SU-DHL-6 (cell line): ENCODE measurements around the gene EPHB1.

Source experiments
- EZH2phosphoT487 ChIP-seq: fragments of 200-600 bp; sonication (generic), shearing (Covaris generic); conservative IDR thresholded peaks from 2 replicates; pipeline ENCODE4 v1.6.1; 2018; ENCODE audit warnings: mild to moderate bottlenecking, antibody characterized with exemption, low read length, moderate library complexity, mixed read lengths
- TF ChIP-seq, protein P1 (sequence below): fragments of 200-600 bp; sonication (generic); IDR thresholded peaks from one replicate; pipeline ENCODE4 v1.5.1; 2017; ENCODE audit warnings: antibody characterized with exemption, mild to moderate bottlenecking, low read length, moderate library complexity; ENCODE audit not compliant: insufficient read depth, poor library complexity, severe bottlenecking

DNA sequence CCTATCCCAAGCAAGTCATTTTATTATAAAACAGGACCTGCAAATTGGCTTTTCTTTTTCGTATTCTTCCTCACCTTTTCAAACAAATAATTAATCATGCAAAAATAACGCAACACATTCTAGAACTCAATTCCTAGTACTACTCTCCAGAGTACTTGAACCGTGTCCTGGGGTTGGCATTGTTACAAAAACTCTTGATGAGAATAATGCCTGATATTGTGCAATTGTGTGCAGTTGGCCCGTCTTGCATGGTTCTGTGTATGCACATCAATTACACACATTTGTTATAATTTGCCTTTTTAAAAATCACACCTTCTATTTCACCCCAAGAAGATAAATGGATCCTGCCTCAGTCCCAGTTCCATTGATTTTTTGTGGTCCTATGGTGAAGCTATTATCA, 205.4 kb downstream of the EPHB1 start:
- TF ChIP-seq, protein P1, sequence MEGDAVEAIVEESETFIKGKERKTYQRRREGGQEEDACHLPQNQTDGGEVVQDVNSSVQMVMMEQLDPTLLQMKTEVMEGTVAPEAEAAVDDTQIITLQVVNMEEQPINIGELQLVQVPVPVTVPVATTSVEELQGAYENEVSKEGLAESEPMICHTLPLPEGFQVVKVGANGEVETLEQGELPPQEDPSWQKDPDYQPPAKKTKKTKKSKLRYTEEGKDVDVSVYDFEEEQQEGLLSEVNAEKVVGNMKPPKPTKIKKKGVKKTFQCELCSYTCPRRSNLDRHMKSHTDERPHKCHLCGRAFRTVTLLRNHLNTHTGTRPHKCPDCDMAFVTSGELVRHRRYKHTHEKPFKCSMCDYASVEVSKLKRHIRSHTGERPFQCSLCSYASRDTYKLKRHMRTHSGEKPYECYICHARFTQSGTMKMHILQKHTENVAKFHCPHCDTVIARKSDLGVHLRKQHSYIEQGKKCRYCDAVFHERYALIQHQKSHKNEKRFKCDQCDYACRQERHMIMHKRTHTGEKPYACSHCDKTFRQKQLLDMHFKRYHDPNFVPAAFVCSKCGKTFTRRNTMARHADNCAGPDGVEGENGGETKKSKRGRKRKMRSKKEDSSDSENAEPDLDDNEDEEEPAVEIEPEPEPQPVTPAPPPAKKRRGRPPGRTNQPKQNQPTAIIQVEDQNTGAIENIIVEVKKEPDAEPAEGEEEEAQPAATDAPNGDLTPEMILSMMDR = no peak
- TF ChIP-seq EZH2phosphoT487 = no peak
